Measurements from ENCODE around the gene RAD50. TPM values are rescaled to one million over a fixed set of nuclear protein-coding genes. Genes with fewer than 3 reads are reported as not detected.

The RAD50 gene
- total and polyA plus RNA-seq, 7 donors: 6.8 to 35.9 (median 28.5) TPM

GRCh38 chr5:132657676-132658380, 101.1 kb downstream of the RAD50 start, which contains the start of gene IL13:
Gene IL13, plus strand, starts transcription at chr5:132658173. Its CDS starts 14 bp downstream, at chr5:132658187.
- ATAC-seq: no peak
- peaks cover 0 to 43% (median 9%) of the 10 kb centered on the region in 3 donors for H3K27me3 ChIP-seq (ENCODE audit: insufficient read depth in 3 of 3, low read length in 2 of 3)
- no peak for TF ChIP-seq CTCF (IDR thresholded peaks at IDR 0.05)

GRCh38 chr5:132658381-132659302, 101.9 kb downstream of the RAD50 start:
- Histone ChIP-seq H3K4me3 (no peak overlapping the region), H3K27me3 (ENCODE audit: insufficient read depth in 3 of 3, low read length in 2 of 3) (peaks cover 0 to 43% (median 9%) of the 10 kb centered on the region in 3 donors), H3K36me3 (ENCODE audit: insufficient read depth in 1 of 2, low read depth in 1 of 2) (no peaks in the 10 kb centered on the region), H3K9me3 (no peaks in the 10 kb centered on the region), H3K4me1 (peaks cover 4% of the 10 kb centered on the region), H3K27ac (no peak overlapping the region)
- intact Hi-C loops (cut with DNase I): loop anchor here in 1 of 2 donors (5.0 kb wide), 1 partner anchor 164 kb away; no protein-coding TSS in a partner anchor
- WGBS, 3 donors: 90 to 92% (median 90%) methylated on average over 9 of the region's 9 CpGs
- TF ChIP-seq CTCF (IDR thresholded peaks at IDR 0.05): no peak
- no peak for ATAC-seq
- DNase-seq: no peak

More at GRCh38 chr5:132657676-132658380, 101.1 kb downstream of the RAD50 start, which contains the start of gene IL13:
- Histone ChIP-seq H3K9me3 (no peaks in the 10 kb centered on the region), H3K36me3 (ENCODE audit: insufficient read depth in 1 of 2, low read depth in 1 of 2) (no peaks in the 10 kb centered on the region), H3K4me3 (no peak within 1 kb of the TSS), H3K27ac (no peak within 1 kb of the TSS), H3K4me1 (peaks cover 4% of the 10 kb centered on the region)
- 94 to 97% (median 95%) methylated on average over 12 of the region's 12 CpGs for WGBS, 3 donors
- intact Hi-C loops (cut with DNase I): loop anchor here in 1 of 2 donors (5.0 kb wide), 1 partner anchor 164 kb away; no protein-coding TSS in a partner anchor
- no peak for DNase-seq

- TF ChIP-seq CTCF (IDR thresholded peaks at IDR 0.05): no peak
- H3K27ac ChIP-seq: no peak overlapping the region
- WGBS, 3 donors: 92 to 95% (median 92%) methylated on average over 23 of the region's 23 CpGs
- no peak overlapping the region for H3K4me3 ChIP-seq
- ATAC-seq: no peak
- H3K36me3 ChIP-seq (ENCODE audit: insufficient read depth in 1 of 2, low read depth in 1 of 2): no peaks in the 10 kb centered on the region
- DNase-seq: no peak
- H3K4me1 ChIP-seq: peaks cover 4% of the 10 kb centered on the region
- no peaks in the 10 kb centered on the region for H3K9me3 ChIP-seq
- intact Hi-C loops (cut with DNase I): loop anchor here in 1 of 2 donors (5.0 kb wide), 1 partner anchor 162 kb away; no protein-coding TSS in a partner anchor
- peaks cover 0 to 31% (median 9%) of the 10 kb centered on the region in 3 donors for H3K27me3 ChIP-seq (ENCODE audit: insufficient read depth in 3 of 3, low read length in 2 of 3)
Observed at GRCh38 chr5:132659598-132660493, 103.1 kb downstream of the RAD50 start.
